ENCODE results near the gene FIP1L1.
"Not testable (repeated sequence)": the region's sequence is repeated elsewhere in the genome, so short reads cannot be mapped to it uniquely, and the experiment has no call there.

Gene FIP1L1

DNA sequence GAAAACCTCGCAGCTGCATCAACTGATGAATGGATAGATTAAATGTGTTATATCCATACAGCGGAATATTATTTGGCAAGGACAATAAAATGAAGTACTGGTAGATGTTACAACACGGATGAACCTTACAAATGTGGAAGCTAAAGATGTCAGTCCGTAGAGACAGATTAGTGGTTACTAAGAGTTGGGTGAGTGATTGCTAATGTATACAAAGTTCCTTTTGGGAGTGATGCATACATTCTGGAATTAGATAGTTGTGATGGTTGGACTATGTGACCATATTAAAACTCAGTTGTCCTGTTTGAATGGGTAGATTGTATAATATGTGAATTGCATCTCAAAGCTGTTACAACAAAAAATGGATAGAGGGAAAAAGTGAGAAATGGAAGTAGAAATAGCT, 2.8 kb downstream of the FIP1L1 start:
- DNase-seq: no peak

DNA sequence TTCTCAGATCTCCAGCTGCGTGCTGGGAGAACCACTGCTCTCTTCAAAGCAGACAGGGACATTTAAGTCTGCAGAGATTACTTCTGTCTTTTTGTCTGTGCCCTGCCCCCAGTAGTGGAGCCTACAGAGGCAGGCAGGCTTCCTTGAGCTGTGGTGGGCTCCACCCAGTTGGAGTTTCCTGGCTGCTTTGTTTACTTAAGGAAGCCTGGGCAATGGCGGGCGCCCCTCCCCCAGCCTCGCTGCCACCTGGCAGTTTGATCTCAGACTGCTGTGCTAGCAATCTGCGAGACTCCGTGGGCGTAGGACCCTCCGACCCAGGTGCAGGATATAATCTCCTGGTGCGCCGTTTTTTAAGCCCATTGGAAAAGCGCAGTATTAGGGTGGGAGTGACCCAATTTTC, 32.0 kb downstream of the FIP1L1 start:
- DNase-seq: not testable (repeated sequence)

- no peak for DNase-seq
These were observed 41.8 kb downstream of the FIP1L1 start for GRCh38 chr4:53419208-53419607.

GRCh38 chr4:53421791-53422190, 44.4 kb downstream of the FIP1L1 start:
- no peak for DNase-seq

DNA sequence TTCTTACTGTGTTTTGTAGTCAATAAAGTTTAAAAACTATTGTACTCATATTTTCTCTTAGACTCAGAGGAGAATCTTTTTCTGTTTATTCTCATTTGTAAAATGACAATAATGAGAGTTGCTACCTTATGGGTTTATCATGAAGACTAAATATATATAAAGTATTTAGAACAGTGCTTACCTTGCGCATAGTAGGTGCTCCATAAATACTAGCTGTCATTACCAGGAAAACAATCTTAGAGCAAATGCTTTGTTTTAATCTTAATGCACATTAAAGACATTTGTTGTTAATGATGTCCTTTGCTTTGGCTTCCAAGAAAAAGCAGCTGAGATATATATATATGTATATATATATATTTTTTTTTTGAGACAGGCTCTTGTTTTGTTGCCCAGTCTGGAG, 44.9 kb downstream of the FIP1L1 start:
- DNase-seq: no peak

- DNase-seq: no peak
These were observed 46.8 kb downstream of the FIP1L1 start for GRCh38 chr4:53424280-53424679.

DNA sequence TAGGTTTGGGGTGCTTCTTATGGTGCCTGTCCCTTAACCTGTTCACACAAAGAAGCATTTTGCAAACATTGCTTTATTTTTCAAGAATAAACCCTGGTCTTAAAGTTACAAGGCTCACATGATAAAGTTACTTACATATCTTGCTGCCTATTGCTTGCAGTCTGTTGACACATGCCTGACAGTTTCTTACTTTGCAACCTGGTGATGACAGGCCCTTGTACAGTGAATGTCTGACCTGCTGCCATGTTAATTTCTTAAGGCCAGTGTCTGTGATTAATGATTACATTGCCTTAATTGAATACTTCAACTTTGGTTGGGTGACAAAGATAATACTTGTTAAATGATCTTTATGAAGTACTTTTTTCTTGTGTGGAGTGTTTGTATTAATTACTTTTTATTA, 49.9 kb downstream of the FIP1L1 start:
- DNase-seq: no peak

- no peak for DNase-seq
These were observed 53.6 kb downstream of the FIP1L1 start for GRCh38 chr4:53431052-53431451.

DNA sequence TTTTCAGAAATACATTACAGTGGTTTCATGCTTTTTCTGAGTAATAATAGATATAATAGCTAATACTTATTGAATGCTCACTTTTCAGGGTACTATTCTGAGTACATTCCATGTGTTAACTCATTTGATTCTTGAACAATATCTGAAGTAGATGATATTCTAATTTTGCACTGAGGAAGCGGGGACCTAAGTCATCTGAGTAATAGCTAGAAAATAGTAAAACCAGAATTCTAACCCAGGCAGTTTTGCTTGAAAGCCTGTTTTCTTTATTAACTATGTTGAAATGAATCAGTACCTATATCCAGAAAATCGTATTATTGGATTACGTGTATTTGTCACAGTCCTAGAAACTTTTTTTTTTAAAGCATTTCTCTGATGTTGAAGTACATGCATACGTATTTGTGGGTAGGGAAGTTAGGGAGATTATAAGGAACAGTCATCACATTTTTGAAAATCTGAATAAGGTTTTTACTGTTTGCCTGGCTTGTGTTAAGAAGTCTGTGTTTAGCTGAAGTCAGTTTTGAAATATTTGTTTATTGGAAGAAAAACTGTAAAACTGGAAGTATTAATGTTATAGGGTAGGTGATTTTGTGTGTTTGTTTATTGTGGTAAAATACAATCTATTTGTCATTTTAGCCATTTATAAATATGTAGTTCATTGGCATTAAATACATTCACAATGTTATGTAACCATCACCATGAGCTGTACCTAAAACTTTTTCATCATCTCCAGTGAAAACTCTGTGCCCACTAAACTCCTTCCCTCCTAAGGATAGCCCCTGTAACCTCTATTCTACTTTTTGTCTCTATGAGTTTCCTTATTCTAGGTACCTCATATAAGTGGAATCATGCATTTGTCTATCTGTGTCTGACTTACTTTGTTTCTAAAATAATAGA, 55.3 kb downstream of the FIP1L1 start:
- DNase-seq: no peak

GRCh38 chr4:53436251-53436650, 58.8 kb downstream of the FIP1L1 start:
- no peak for DNase-seq

- DNase-seq: no peak
These were observed 64.1 kb downstream of the FIP1L1 start for GRCh38 chr4:53441564-53441963.

DNA sequence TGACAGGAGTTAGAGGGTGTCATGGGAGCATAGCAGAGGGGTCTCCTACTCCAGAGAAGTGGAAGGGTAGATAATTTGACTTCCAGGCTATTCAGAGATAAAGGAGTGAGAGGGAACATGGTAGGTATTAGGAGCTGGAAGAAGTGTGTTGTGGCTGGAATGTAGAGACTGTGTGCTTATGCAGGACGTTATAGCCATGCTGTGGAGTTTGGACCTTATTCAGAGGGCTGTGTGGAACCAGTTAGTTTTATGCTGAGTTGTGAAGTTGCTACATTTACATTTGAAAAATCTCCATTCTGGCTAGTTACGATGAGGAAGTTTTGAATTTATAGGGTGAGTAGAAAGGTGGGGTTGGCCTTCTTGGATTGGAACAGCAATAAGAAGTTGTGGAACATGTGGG, 67.5 kb downstream of the FIP1L1 start:
- DNase-seq: no peak

DNA sequence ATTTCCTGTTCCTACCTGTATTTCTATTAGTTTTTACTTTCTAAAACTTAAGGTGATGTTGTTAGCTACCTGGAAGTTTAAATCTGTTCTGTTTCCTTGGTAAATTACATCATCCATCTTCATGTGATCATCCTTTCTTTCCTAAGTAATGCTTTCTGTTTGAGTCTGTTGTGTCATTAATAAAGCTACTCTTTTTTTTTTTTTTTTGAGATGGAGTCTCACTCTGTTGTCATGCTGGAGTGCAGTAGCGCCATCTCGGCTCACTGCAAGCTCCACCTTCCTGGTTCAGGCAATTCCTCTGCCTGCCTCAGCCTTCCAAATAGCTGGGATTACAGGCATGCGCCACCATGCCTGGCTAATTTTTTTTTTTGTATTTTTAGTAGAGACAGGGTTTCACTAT, 73.3 kb downstream of the FIP1L1 start:
- DNase-seq: no peak

- no peak for DNase-seq
These were observed 75.9 kb downstream of the FIP1L1 start for GRCh38 chr4:53453385-53453784.

DNA sequence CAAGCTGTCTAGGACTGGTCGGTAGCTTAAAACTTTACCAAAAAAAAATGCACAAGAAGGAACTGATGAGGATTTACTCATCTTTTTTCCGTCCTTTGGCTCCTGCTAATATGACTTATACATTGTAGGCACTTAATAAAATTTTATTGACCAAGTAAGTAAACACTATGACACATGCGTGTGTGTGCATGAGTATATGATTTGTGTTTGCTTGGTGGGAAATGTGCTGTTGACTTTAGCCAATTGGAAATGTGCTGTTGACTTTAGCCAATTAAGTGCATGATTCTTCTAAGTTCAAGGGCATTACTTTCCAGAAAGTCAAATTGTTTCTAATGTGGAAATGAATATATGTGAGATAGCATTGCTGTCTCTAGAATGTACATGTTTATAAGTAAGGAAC, 78.3 kb downstream of the FIP1L1 start:
- no peak for DNase-seq

DNA sequence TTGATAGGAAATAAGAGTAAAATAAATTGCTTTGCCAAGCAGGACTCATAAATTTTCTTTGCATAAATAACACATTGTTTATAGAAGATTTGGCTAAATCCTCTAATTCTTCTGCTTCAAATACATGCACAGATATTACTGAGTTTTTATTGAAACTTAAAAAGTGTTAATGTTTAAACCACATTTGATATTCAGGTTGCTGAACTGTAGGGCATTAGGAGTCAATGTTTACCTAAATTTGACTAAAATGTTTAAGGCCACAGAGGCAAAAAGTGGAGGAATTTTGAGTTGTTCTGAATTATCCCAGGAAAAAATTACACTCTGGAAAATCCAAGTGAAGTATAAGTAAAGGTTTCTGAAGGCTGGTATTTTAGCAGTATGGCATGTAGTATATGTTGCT, 78.7 kb downstream of the FIP1L1 start:
- DNase-seq: no peak

- DNase-seq: no peak
These were observed 82.1 kb downstream of the FIP1L1 start for GRCh38 chr4:53459548-53459947.

DNA sequence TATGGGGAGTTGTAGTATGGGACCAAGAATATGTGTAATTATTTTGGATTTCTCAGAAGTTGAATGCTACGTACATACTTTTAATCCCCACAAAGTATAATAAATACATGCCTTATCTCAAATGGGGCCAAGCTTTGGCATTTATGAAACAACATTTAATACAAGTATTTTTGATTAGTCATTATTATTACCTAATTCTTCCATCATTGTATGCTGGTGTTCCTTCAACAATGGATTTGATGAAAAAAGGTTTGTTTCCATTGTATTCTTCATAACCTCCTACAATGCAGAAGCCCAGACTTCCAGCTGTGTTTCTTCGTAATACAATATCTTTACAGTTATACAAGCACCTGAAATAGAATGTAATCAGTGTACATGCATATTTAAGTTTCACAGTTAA, 83.8 kb downstream of the FIP1L1 start:
- DNase-seq: no peak

DNA sequence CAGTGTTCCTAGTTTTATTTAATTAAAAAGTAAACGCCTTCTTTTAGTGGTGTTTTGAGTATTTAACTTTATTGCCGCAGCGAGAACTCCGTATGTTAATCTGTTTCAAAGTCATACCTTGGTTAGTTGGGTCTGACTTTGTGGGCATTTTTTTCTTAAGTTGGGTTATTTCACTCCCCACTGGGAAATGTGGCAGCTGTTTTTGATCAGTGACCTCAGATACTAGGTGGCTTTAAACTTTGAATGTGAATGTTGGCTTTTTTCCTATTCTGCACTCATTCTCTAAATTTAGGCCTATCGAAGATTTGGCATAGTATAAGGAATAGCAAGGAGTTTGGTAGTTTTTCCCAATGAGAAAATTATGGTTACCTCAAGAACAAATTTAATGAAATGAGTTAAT, 85.9 kb downstream of the FIP1L1 start:
- no peak for DNase-seq

- no peak for DNase-seq
These were observed 87.8 kb downstream of the FIP1L1 start for GRCh38 chr4:53465281-53465680.

DNA sequence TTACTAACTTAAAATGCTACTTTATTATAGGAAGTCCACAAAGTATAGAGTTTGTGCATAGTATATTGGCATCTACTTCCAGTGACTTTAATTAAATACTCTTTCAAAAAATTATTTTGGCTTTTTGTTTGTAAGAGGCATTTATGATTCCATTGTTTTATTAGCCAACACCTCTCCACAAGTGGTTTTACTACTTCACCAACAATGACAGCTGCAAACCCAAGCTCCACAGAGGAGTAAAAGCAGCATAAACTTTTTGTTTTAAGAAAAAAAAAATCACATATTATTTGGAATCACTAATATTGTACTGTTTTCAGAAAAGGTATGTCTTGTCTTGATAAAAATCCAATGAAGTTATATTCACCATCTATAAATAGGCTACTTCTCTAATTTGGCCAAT, 88.5 kb downstream of the FIP1L1 start:
- DNase-seq: no peak

- not testable (repeated sequence) for DNase-seq
These were observed 89.1 kb downstream of the FIP1L1 start for GRCh38 chr4:53466576-53466975.

DNA sequence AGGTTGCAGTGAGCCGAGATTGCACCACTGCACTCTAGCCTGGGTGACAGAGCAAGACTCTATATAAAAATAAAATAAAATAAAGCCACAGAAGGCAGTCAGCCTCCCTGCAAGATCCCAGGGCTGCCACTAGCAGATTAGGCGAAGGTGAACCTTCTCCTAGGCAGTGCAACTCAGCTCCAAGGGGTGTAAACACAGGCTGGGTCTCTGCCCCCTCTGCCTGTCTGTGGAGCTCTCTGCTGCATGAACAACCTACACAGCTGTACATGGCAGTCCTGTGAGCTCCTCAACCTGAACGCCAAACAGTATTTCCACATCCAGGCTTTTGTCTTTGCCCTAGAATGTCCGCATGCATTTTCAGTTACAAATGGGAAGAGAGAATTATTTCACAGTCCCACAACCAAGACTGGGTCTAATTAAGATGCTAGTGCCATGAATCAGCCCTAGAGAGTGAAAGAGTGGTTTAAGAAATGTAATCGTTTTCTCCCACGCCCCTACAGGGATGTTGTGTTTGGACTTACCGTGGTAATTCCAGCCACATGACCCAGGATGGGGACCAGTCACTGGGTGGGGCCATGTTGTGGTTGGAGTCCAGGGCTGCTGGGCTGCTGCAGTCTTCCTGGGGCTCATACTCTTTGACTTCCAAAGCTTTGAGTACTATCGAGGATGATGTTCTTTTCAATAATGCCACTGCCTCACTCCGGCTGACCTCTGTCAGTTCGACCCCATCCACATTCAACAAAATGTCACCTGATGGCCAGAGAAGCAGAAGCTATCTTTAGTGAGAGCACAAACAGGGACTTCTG, 99.0 kb downstream of the FIP1L1 start:
- DNase-seq: no peak

- DNase-seq: no peak
These were observed 99.7 kb downstream of the FIP1L1 start for GRCh38 chr4:53477038-53477565.

All from effector CD4-positive, alpha-beta T cell (primary cell).